AG04449 (cell line): ENCODE data around the gene MAP1LC3A.
A peak's percentile ranks its signal among the peaks of the same experiment; 100 is the strongest.
"Not testable (repeated sequence)": the region's sequence is repeated elsewhere in the genome, so short reads cannot be mapped to it uniquely, and the experiment has no call there.

Experiments used
- CTCF ChIA-PET: fragments of 350-600 bp; formaldehyde crosslinking; extraction: SDS; loops from one replicate; lab custom pipeline; 2021; ENCODE audit warnings: antibody characterized with exemption; lab: Yijun Ruan, JAX
- POLR2A ChIA-PET: fragments of 400-600, 350-600 bp; formaldehyde crosslinking; extraction: SDS; loops from one replicate; lab custom pipeline; 2020; ENCODE audit warnings: antibody characterized with exemption, inconsistent platforms; lab: Yijun Ruan, JAX
- DNase-seq: peaks from one replicate; pipeline ENCODE4 v3.0.0-alpha.2; 2010; ENCODE audit warnings: low read depth, low spot score
- H3K4me3 ChIP-seq: 2 replicates; pipeline ENCODE4 v1.5.1; 2011; ENCODE audit warnings: low read depth, mild to moderate bottlenecking, control low read depth, low read length
- CTCF ChIP-seq: IDR thresholded peaks from one replicate; pipeline ENCODE4 v1.5.1; 2011; ENCODE audit warnings: mild to moderate bottlenecking, moderate library complexity, low read length, control low read depth, inconsistent platforms; ENCODE audit not compliant: insufficient read depth; ENCODE audit errors: missing control alignments

Gene MAP1LC3A

GRCh38 chr20:34514897-34515483 is 43.5 kb upstream of the MAP1LC3A start:
- no peak for DNase-seq
- ChIA-PET CTCF (interaction anchor here (0.6 to 4.0 kb wide), 3 partner anchors 82 to 255 kb away, joined by 3 to 67 read pairs (median 3); no protein-coding TSS in a partner anchor), POLR2A (no interaction called here)
- peak overlapping the region; percentile 88 for H3K4me3 ChIP-seq
- TF ChIP-seq CTCF, result no peak

GRCh38 chr20:34515484-34516246 is 42.9 kb upstream of the MAP1LC3A start:
- no peak for DNase-seq
- peak overlapping the region; percentile 88 for H3K4me3 ChIP-seq
- ChIA-PET POLR2A (interaction anchor here (0.9 to 1.9 kb wide), 4 partner anchors 10 to 153 kb away, joined by 3 to 6 read pairs (median 4); partner anchors contain the start of gene ITCH), CTCF (interaction anchor here (0.6 to 4.0 kb wide), 5 partner anchors 23 to 254 kb away, joined by 3 to 67 read pairs (median 5); no protein-coding TSS in a partner anchor)
- TF ChIP-seq CTCF, result no peak

- peak within 1 kb of the TSS; percentile 88 for H3K4me3 ChIP-seq
- DNase-seq, result peak; percentile 82
- POLR2A ChIA-PET, result interaction anchor here (0.9 to 1.9 kb wide), 5 partner anchors 9 to 154 kb away, joined by 3 to 6 read pairs (median 5); partner anchors contain the start of gene ITCH
- CTCF ChIA-PET, result interaction anchor here (1.1 to 4.0 kb wide), 7 partner anchors 9 to 325 kb away, joined by 3 to 67 read pairs (median 6); no protein-coding TSS in a partner anchor
- TF ChIP-seq CTCF, result no peak
Observed at GRCh38 chr20:34516247-34517113, 42.0 kb upstream of the MAP1LC3A start, which contains the start of gene DYNLRB1. Gene DYNLRB1 (plus strand): TSS chr20:34516422. CDS start chr20:34516459, 37 bp downstream.

DNA sequence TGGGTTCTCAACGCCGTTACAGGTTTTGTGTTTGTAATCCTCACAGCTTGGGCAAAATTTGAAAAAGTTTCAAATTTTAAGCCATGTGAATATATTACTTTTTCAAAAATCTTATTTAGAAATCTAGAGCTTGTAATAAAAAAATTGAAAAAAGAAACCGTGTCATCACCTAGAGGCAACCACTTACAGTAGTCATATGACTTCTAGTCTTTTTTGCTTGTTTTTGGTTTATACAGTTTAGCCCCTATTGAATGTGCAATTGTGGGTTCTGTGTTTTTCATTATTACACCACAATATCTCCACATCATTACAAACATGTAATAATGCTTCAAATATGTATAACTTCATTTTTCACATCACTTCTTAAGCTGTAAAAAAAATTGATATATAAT is 41.4 kb upstream of the MAP1LC3A start:
- no peak for DNase-seq
- H3K4me3 ChIP-seq, result peak overlapping the region; percentile 88
- ChIA-PET CTCF (interaction anchor here (0.6 to 4.0 kb wide), 7 partner anchors 8 to 326 kb away, joined by 3 to 67 read pairs (median 6); no protein-coding TSS in a partner anchor), POLR2A (interaction anchor here (1.2 to 1.9 kb wide), 3 partner anchors 11 to 154 kb away, joined by 5 to 6 read pairs (median 6); partner anchors contain the start of gene ITCH)
- TF ChIP-seq CTCF, result no peak

DNA sequence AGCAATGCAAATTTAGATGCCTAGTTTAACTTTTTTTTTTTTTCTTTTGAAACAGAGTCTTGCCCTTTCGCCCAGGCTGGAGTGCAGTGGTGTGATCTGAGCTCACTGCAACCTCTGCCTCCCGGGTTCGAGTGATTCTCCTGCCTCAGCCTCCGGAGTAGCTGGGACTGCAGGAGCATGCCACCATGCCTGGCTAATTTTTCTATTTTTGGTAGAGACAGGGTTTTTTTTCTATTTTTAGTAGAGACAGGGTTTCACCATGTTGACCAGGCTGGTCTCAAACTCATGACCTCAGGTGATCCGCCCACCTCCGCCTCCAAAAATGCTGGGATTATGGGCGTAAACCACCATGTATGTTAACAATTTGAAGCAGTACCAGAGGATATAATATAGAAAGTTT is 39.7 kb upstream of the MAP1LC3A start:
- POLR2A ChIA-PET, DNase-seq, H3K4me3 ChIP-seq: not testable (repeated sequence)
- CTCF ChIA-PET, result interaction anchor here (0.5 kb wide), 1 partner anchor 206 kb away, joined by 4 read pairs; no protein-coding TSS in a partner anchor

DNA sequence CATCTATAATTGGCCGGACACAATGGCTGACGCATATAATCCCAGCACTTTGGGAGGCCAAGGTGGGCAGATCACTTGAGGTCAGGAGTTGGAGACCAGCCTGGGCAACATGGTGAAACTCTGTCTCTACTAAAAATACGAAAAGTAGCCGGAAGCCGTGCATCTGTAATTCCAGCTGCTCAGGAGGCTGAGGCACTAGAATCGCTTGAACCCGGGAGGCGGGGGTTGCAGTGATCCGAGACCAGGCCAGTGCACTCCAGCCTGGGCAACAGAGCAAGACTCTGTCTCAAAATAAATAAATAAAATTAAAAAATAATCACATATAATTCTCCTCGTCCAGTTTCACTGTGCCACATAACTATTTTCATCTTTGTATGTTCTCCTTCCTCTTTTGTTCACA is 38.7 kb upstream of the MAP1LC3A start:
- H3K4me3 ChIP-seq, DNase-seq, POLR2A ChIA-PET: not testable (repeated sequence)
- CTCF ChIA-PET, result interaction anchor here (10.3 kb wide), 1 partner anchor 207 kb away, joined by 99 read pairs; no protein-coding TSS in a partner anchor
